GM23338 (cell line): ENCODE measurements around the gene LTB4R.

Source experiments
- CTCF ChIP-seq, 2 experiments: fragments of 200-600 bp in 1 of 2; sonication (generic) in 1 of 2; conservative IDR thresholded peaks; 2 replicates each; pipeline versions ENCODE4 v1.5.1 to v1.6.1; 2016 to 2017; ENCODE audit warnings: antibody characterized with exemption in 2 of 2, low read depth in 2 of 2, mild to moderate bottlenecking in 2 of 2, moderate library complexity in 1 of 2
- POLR2AphosphoS5 ChIP-seq: IDR thresholded peaks from 2 replicates; pipeline ENCODE4 v1.6.1; 2016; ENCODE audit warnings: antibody characterized with exemption, low read depth

GRCh38 chr14:24317141-24317928, 6.0 kb downstream of the LTB4R start:
- TF ChIP-seq CTCF (conservative IDR thresholded peaks at IDR 0.05; ENCODE audit: low read depth in 2 of 2) (no peak), POLR2AphosphoS5 (no peak)
